IgD-negative memory B cell (primary cell): Measurements from ENCODE around the gene DAPK1. TPM values are rescaled to one million over a fixed set of nuclear protein-coding genes. Genes with fewer than 3 reads are reported as not detected.
A peak's percentile ranks its signal among the peaks of the same experiment; 100 is the strongest.

ENCODE experiments used
- H3K27ac Mint-ChIP-seq, 3 donors: one replicate each; pipeline ENCODE4 v1.8.0; 2020 to 2022; ENCODE audit warnings: mild to moderate bottlenecking in 3 of 3, mixed read lengths in 3 of 3, moderate library complexity in 1 of 3
- H3K27me3 Mint-ChIP-seq: one replicate; pipeline ENCODE4 v1.8.0; 2021; ENCODE audit warnings: mixed read lengths
- H3K36me3 Mint-ChIP-seq: one replicate; pipeline ENCODE4 v1.8.0; 2020; ENCODE audit warnings: mild to moderate bottlenecking, mixed read lengths
- H3K4me1 Mint-ChIP-seq, 3 donors: one replicate each; pipeline ENCODE4 v1.8.0; 2020 to 2022; ENCODE audit warnings: mixed read lengths in 3 of 3, mild to moderate bottlenecking in 1 of 3
- H3K4me3 Mint-ChIP-seq, 4 donors: one replicate each; pipeline ENCODE4 v1.8.0; 2020 to 2022; ENCODE audit warnings: mild to moderate bottlenecking in 4 of 4, mixed read lengths in 4 of 4, moderate library complexity in 3 of 4
- H3K9me3 Mint-ChIP-seq, 3 donors: one replicate each; pipeline ENCODE4 v1.8.0; 2020 to 2021; ENCODE audit warnings: mixed read lengths in 3 of 3, mild to moderate bottlenecking in 1 of 3
- polyA plus RNA-seq: library from polyadenylated mRNA; unstranded; fragments of 300-500 nt; fragmentation: Illumina TruSeq; gene quantifications from one replicate; pipeline ENCODE4 v1.2.3, GENCODE V29; 2021

The DAPK1 gene
- polyA plus RNA-seq, 1 donor from 2014 or later, result 0.86 TPM

GRCh38 chr9:87572719-87573118 lies 75.1 kb downstream of the DAPK1 start:
- Mint-ChIP-seq H3K4me3 (no peak overlapping the region), H3K9me3 (peaks cover 0 to 2% (median 0%) of the 10 kb centered on the region in 3 donors), H3K27ac (no peak overlapping the region), H3K27me3 (no peaks in the 10 kb centered on the region), H3K36me3 (no peaks in the 10 kb centered on the region), H3K4me1 (no peaks in the 10 kb centered on the region)

- Mint-ChIP-seq H3K4me1 (no peaks in the 10 kb centered on the region), H3K36me3 (no peaks in the 10 kb centered on the region), H3K27ac (no peak overlapping the region), H3K4me3 (no peak overlapping the region), H3K9me3 (peaks cover 0 to 2% (median 0%) of the 10 kb centered on the region in 3 donors), H3K27me3 (no peaks in the 10 kb centered on the region)
Measured at GRCh38 chr9:87573841-87574342, 76.2 kb downstream of the DAPK1 start.

- no peak overlapping the region for H3K27ac Mint-ChIP-seq
- no peaks in the 10 kb centered on the region for H3K27me3 Mint-ChIP-seq
- no peaks in the 10 kb centered on the region for H3K4me1 Mint-ChIP-seq
- H3K4me3 Mint-ChIP-seq, result no peak overlapping the region
- peaks cover 0 to 2% (median 0%) of the 10 kb centered on the region in 3 donors for H3K9me3 Mint-ChIP-seq
- H3K36me3 Mint-ChIP-seq, result no peaks in the 10 kb centered on the region
Measured at GRCh38 chr9:87577746-87578145, 80.1 kb downstream of the DAPK1 start.

GRCh38 chr9:87578625-87579024 lies 81.0 kb downstream of the DAPK1 start:
- Mint-ChIP-seq H3K4me1 (peaks cover 0 to 2% (median 0%) of the 10 kb centered on the region in 3 donors), H3K27me3 (no peaks in the 10 kb centered on the region), H3K4me3 (no peak overlapping the region), H3K27ac (no peak overlapping the region), H3K9me3 (peaks cover 0 to 2% (median 0%) of the 10 kb centered on the region in 3 donors), H3K36me3 (peaks cover 2% of the 10 kb centered on the region)

GRCh38 chr9:87579781-87580541 lies 82.3 kb downstream of the DAPK1 start:
- H3K27ac Mint-ChIP-seq, result no peak overlapping the region
- H3K4me3 Mint-ChIP-seq, result no peak overlapping the region
- H3K36me3 Mint-ChIP-seq, result peaks cover 2% of the 10 kb centered on the region
- no peaks in the 10 kb centered on the region for H3K27me3 Mint-ChIP-seq
- peaks cover 0 to 2% (median 0%) of the 10 kb centered on the region in 3 donors for H3K4me1 Mint-ChIP-seq
- peaks cover 0 to 2% (median 0%) of the 10 kb centered on the region in 3 donors for H3K9me3 Mint-ChIP-seq

- Mint-ChIP-seq H3K27me3 (no peaks in the 10 kb centered on the region), H3K27ac (no peak overlapping the region), H3K4me1 (peaks cover 0 to 2% (median 0%) of the 10 kb centered on the region in 3 donors), H3K4me3 (no peak overlapping the region), H3K36me3 (peaks cover 2% of the 10 kb centered on the region), H3K9me3 (peaks cover 0 to 2% (median 0%) of the 10 kb centered on the region in 3 donors)
Measured at GRCh38 chr9:87580941-87581438, 83.3 kb downstream of the DAPK1 start.

- Mint-ChIP-seq H3K9me3 (no peaks in the 10 kb centered on the region), H3K4me3 (no peak overlapping the region), H3K27ac (no peak overlapping the region), H3K36me3 (peaks cover 2% of the 10 kb centered on the region), H3K27me3 (no peaks in the 10 kb centered on the region), H3K4me1 (peaks cover 0 to 2% (median 0%) of the 10 kb centered on the region in 3 donors)
Measured at GRCh38 chr9:87581513-87581912, 83.8 kb downstream of the DAPK1 start.

- H3K9me3 Mint-ChIP-seq, result no peaks in the 10 kb centered on the region
- H3K4me3 Mint-ChIP-seq, result no peak overlapping the region
- peaks cover 2% of the 10 kb centered on the region for H3K36me3 Mint-ChIP-seq
- H3K4me1 Mint-ChIP-seq, result peaks cover 0 to 2% (median 0%) of the 10 kb centered on the region in 3 donors
- H3K27me3 Mint-ChIP-seq, result no peaks in the 10 kb centered on the region
- no peak overlapping the region for H3K27ac Mint-ChIP-seq
Measured at GRCh38 chr9:87581949-87582637, 84.4 kb downstream of the DAPK1 start.

- H3K36me3 Mint-ChIP-seq, result peaks cover 2% of the 10 kb centered on the region
- H3K4me1 Mint-ChIP-seq, result peaks cover 0 to 2% (median 0%) of the 10 kb centered on the region in 3 donors
- H3K27ac Mint-ChIP-seq, result no peak overlapping the region
- H3K4me3 Mint-ChIP-seq, result no peak overlapping the region
- no peaks in the 10 kb centered on the region for H3K9me3 Mint-ChIP-seq
- no peaks in the 10 kb centered on the region for H3K27me3 Mint-ChIP-seq
Measured at GRCh38 chr9:87584326-87584725, 86.7 kb downstream of the DAPK1 start.

- no peaks in the 10 kb centered on the region for H3K27me3 Mint-ChIP-seq
- H3K36me3 Mint-ChIP-seq, result peaks cover 2% of the 10 kb centered on the region
- peaks cover 0 to 2% (median 0%) of the 10 kb centered on the region in 3 donors for H3K4me1 Mint-ChIP-seq
- no peak overlapping the region for H3K4me3 Mint-ChIP-seq
- H3K9me3 Mint-ChIP-seq, result no peaks in the 10 kb centered on the region
- no peak overlapping the region for H3K27ac Mint-ChIP-seq
Measured at GRCh38 chr9:87585123-87585855, 87.6 kb downstream of the DAPK1 start.

GRCh38 chr9:87586731-87587355 lies 89.2 kb downstream of the DAPK1 start:
- Mint-ChIP-seq H3K9me3 (no peaks in the 10 kb centered on the region), H3K27me3 (no peaks in the 10 kb centered on the region)

GRCh38 chr9:87587356-87587745 lies 89.7 kb downstream of the DAPK1 start:
- Mint-ChIP-seq H3K4me1 (peaks cover 0 to 2% (median 0%) of the 10 kb centered on the region in 3 donors), H3K4me3 (no peak overlapping the region)

More at GRCh38 chr9:87586731-87587355, 89.2 kb downstream of the DAPK1 start:
- Mint-ChIP-seq H3K4me1 (peaks cover 0 to 2% (median 0%) of the 10 kb centered on the region in 3 donors), H3K27ac (no peak overlapping the region), H3K4me3 (no peak overlapping the region), H3K36me3 (peaks cover 2% of the 10 kb centered on the region)

GRCh38 chr9:87587864-87588263 lies 90.2 kb downstream of the DAPK1 start:
- Mint-ChIP-seq H3K27ac (no peak overlapping the region), H3K9me3 (no peaks in the 10 kb centered on the region), H3K36me3 (peaks cover 2% of the 10 kb centered on the region), H3K4me1 (peaks cover 0 to 2% (median 0%) of the 10 kb centered on the region in 3 donors), H3K27me3 (no peaks in the 10 kb centered on the region), H3K4me3 (no peak overlapping the region)

More at GRCh38 chr9:87587356-87587745, 89.7 kb downstream of the DAPK1 start:
- Mint-ChIP-seq H3K9me3 (no peaks in the 10 kb centered on the region), H3K27ac (no peak overlapping the region), H3K27me3 (no peaks in the 10 kb centered on the region), H3K36me3 (peaks cover 2% of the 10 kb centered on the region)

GRCh38 chr9:87588339-87588738 lies 90.7 kb downstream of the DAPK1 start:
- peak overlapping the region in 1 of 3 donors; percentile 27 for H3K27ac Mint-ChIP-seq
- no peak overlapping the region for H3K4me3 Mint-ChIP-seq
- H3K27me3 Mint-ChIP-seq, result no peaks in the 10 kb centered on the region
- peaks cover 2% of the 10 kb centered on the region for H3K36me3 Mint-ChIP-seq
- H3K4me1 Mint-ChIP-seq, result peaks cover 0 to 2% (median 0%) of the 10 kb centered on the region in 3 donors
- H3K9me3 Mint-ChIP-seq, result no peaks in the 10 kb centered on the region
